H1 (cell line): ENCODE results near the gene ADGRD2. TPM values are rescaled to one million over a fixed set of nuclear protein-coding genes. Genes with fewer than 3 reads are reported as not detected.

Experiments
- GTF2F1 ChIP-seq: IDR thresholded peaks from 2 replicates; pipeline ENCODE4 v1.6.1; 2012; ENCODE audit warnings: low read depth, low read length, improper control_type of control experiment, borderline replicate concordance
- JUN ChIP-seq: IDR thresholded peaks from 2 replicates; pipeline ENCODE4 v1.6.1; 2011; ENCODE audit warnings: low read depth, mild to moderate bottlenecking, improper control_type of control experiment, low read length
- MAX ChIP-seq: IDR thresholded peaks from 2 replicates; pipeline ENCODE4 v1.6.1; 2012; ENCODE audit warnings: inconsistent platforms
- PHF8 ChIP-seq: fragments of 200-600 bp; sonication (generic); conservative IDR thresholded peaks from 2 replicates; pipeline ENCODE4 v1.7.1; 2012; ENCODE audit warnings: low read depth, mild to moderate bottlenecking, inconsistent platforms, low read length, moderate library complexity
- SIX5 ChIP-seq: IDR thresholded peaks from 2 replicates; pipeline ENCODE4 v1.6.1; 2011; ENCODE audit warnings: mild to moderate bottlenecking, low read depth, low read length
- TEAD4 ChIP-seq: IDR thresholded peaks from 2 replicates; pipeline ENCODE4 v1.6.1; 2012; ENCODE audit warnings: low read depth, low read length, inconsistent platforms, mixed read lengths
- YY1 ChIP-seq: IDR thresholded peaks from 2 replicates; pipeline ENCODE4 v1.6.1; 2011; ENCODE audit warnings: low read depth, mild to moderate bottlenecking, low read length
- ZNF274 ChIP-seq: IDR thresholded peaks from 2 replicates; pipeline ENCODE4 v1.7.0; 2012; ENCODE audit warnings: low read length, borderline replicate concordance; ENCODE audit errors: extremely low read depth
- polyA plus RNA-seq, 7 experiments: library from polyadenylated mRNA; depleted of rRNA in 3 of 7; stranded (reverse) in 5 of 7; unstranded in 2 of 7; fragments of >200 nt in 5 of 7; fragments of 200-250 nt in 2 of 7; gene quantifications; 1 replicate in 5 of 7; 2 replicates in 1 of 7; 4 replicates in 1 of 7; pipeline versions ENCODE4 v1.2.1 to v1.2.3, GENCODE V29; 2011 to 2013; ENCODE audit warnings: missing spikeins in 2 of 7, mixed read lengths in 2 of 7
- total RNA-seq: library from RNA; stranded (reverse); fragmentation: NEBNext Ultra II Directional; extraction: Animal tissue kit (Norgen Biotek cat#: 25700); gene quantifications from 2 replicates; pipeline ENCODE4 v1.2.1, GENCODE V29; 2021

ADGRD2 gene
- total and polyA plus RNA-seq, 2 of the 8 experiments (the other 6 are each of a cell fraction or from before 2014, with no cell fraction given), result 0.41 to 1.4 TPM

GRCh38 chr9:124485201-124485600, 35.0 kb downstream of the ADGRD2 start (continued):
- TF ChIP-seq MAX (no peak), PHF8 (no peak), JUN (no peak), GTF2F1 (no peak), TEAD4 (no peak), SIX5 (no peak), YY1 (no peak), ZNF274 (no peak)
